K562 (cell line): ENCODE results near the gene TMED4. TPM values are rescaled to one million over a fixed set of nuclear protein-coding genes. Genes with fewer than 3 reads are reported as not detected.

ENCODE experiments used
- ARID1B ChIP-seq: fragments of 450-650 bp; IDR thresholded peaks from 2 replicates; pipeline ENCODE4 v1.6.1; 2016; ENCODE audit warnings: antibody characterized with exemption, mild to moderate bottlenecking, inconsistent platforms
- BCL6 ChIP-seq: fragments of 250-450 bp; sonication (Bioruptor Pico); IDR thresholded peaks from 2 replicates; pipeline ENCODE4 v1.4.0; 2020
- CCAR2 ChIP-seq: fragments of 200-400 bp; formaldehyde crosslinking; IDR thresholded peaks from 2 replicates; pipeline ENCODE4 v1.6.1; 2017; ENCODE audit warnings: mild to moderate bottlenecking, low read depth, low read length
- SMAD1 ChIP-seq: fragments of 150-350 bp; IDR thresholded peaks from 2 replicates; pipeline ENCODE4 v1.6.1; 2014; ENCODE audit warnings: low read length, low read depth; ENCODE audit not compliant: partially characterized antibody
- ZNF217 ChIP-seq: sonication (generic); formaldehyde crosslinking; IDR thresholded peaks from 2 replicates; pipeline ENCODE4 v1.8.0; 2022; ENCODE audit warnings: mild to moderate bottlenecking, missing genetic modification reagents
- polyA plus RNA-seq, 8 experiments: library from polyadenylated mRNA; depleted of rRNA in 4 of 8; stranded (reverse) in 5 of 8; unstranded in 3 of 8; fragments of >200 nt; fragmentation: Nextera tagmentation in 2 of 8; fragmentation: Illumina TruSeq in 1 of 8; extraction: Ambion mirVana in 2 of 8; extraction: Trizol in 1 of 8; gene quantifications; 2 replicates each; pipeline versions ENCODE4 v1.2.1 to v1.2.3, GENCODE V29; 2011 to 2014; ENCODE audit warnings: inconsistent platforms in 1 of 8, missing spikeins in 1 of 8
- total RNA-seq, 7 experiments: library from RNA; depleted of rRNA in 6 of 7; stranded (reverse); fragments of >200 nt in 6 of 7; fragmentation: Illumina TruSeq in 2 of 7; extraction: Trizol in 2 of 7; gene quantifications; 2 replicates each; pipeline versions ENCODE4 v1.2.1 to v1.2.3, GENCODE V29; 2011 to 2021; ENCODE audit warnings: low replicate concordance in 1 of 7
- TF ChIP-seq, protein P1 (sequence below), 2 experiments: fragments of 450-650 bp; IDR thresholded peaks; 2 replicates each; pipeline ENCODE4 v1.6.1; 2016; ENCODE audit warnings: mild to moderate bottlenecking in 2 of 2, borderline replicate concordance in 1 of 2, low read depth in 1 of 2, moderate library complexity in 1 of 2
- TF ChIP-seq, protein P2 (sequence below), 2 experiments: fragments of 200-800 bp in 1 of 2; sonication (Bioruptor generic) in 1 of 2; sonication (generic) in 1 of 2; formaldehyde crosslinking in 1 of 2; IDR thresholded peaks in 1 of 2; conservative IDR thresholded peaks in 1 of 2; 2 replicates each; pipeline versions ENCODE4 v1.5.0 to v1.6.1; 2016 to 2020; ENCODE audit warnings: missing compliant biosample characterization in 1 of 2, missing genetic modification characterization in 1 of 2, missing genetic modification reagents in 1 of 2
- TF ChIP-seq, protein P3 (sequence below): fragments of 450-650 bp; IDR thresholded peaks from 2 replicates; pipeline ENCODE4 v1.6.1; 2016; ENCODE audit warnings: low read depth, mild to moderate bottlenecking, moderate library complexity
- TF ChIP-seq, protein P4 (sequence below): fragments of 450-650 bp; IDR thresholded peaks from 2 replicates; pipeline ENCODE4 v1.7.1; 2018; ENCODE audit warnings: mild to moderate bottlenecking, low read depth; ENCODE audit not compliant: partially characterized antibody
- TF ChIP-seq, protein P5 (sequence below): IDR thresholded peaks from 2 replicates; pipeline ENCODE4 v1.6.1; 2016; ENCODE audit warnings: missing genetic modification characterization, missing compliant biosample characterization

Gene TMED4
- total and polyA plus RNA-seq, 9 of the 15 experiments (the other 6 are each of a cell fraction or from before 2014, with no cell fraction given), result 20.3 to 64.0 (median 42.1) TPM

DNA sequence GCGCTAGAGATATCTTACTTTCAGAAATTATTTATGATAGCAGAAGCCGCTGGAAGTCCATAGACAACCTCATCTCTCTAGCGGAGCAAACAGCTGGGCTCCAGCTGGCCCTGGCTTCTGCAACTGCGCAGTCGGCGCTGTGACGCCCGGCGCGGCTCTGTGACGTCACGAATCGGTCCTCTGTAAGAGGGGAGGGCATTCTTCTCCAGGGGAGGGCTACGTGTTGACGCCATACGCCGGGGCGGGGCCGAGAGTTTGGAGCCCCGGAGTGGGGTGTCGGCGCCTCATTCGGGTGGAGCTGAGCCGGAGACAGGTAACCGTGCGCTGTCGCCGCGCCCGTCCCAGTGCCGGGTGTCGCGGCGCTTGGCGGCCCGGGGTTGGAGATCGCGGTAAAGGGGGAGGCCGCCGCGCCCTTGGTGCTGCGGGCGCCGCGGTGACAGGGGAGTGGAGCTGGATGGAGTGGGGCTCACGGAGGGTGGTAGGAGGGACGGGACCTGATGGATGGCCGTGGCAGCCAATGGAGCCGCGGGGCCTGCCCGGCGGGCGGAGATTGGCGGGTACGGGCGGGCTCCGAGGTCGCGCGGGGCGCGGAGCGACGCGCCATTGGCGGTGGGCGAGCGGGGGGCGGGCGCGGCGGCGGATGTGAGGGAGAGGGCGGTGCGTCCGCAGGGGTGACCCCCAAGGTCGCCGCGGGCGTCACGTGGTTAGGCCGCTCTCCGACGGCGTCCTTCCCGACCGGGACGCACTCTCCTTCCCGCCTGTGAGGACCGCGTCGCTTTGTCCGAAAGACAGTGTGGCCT lies 24.5 kb upstream of the TMED4 start, which contains the start of gene OGDH (continued):
- TF ChIP-seq, protein P1, sequence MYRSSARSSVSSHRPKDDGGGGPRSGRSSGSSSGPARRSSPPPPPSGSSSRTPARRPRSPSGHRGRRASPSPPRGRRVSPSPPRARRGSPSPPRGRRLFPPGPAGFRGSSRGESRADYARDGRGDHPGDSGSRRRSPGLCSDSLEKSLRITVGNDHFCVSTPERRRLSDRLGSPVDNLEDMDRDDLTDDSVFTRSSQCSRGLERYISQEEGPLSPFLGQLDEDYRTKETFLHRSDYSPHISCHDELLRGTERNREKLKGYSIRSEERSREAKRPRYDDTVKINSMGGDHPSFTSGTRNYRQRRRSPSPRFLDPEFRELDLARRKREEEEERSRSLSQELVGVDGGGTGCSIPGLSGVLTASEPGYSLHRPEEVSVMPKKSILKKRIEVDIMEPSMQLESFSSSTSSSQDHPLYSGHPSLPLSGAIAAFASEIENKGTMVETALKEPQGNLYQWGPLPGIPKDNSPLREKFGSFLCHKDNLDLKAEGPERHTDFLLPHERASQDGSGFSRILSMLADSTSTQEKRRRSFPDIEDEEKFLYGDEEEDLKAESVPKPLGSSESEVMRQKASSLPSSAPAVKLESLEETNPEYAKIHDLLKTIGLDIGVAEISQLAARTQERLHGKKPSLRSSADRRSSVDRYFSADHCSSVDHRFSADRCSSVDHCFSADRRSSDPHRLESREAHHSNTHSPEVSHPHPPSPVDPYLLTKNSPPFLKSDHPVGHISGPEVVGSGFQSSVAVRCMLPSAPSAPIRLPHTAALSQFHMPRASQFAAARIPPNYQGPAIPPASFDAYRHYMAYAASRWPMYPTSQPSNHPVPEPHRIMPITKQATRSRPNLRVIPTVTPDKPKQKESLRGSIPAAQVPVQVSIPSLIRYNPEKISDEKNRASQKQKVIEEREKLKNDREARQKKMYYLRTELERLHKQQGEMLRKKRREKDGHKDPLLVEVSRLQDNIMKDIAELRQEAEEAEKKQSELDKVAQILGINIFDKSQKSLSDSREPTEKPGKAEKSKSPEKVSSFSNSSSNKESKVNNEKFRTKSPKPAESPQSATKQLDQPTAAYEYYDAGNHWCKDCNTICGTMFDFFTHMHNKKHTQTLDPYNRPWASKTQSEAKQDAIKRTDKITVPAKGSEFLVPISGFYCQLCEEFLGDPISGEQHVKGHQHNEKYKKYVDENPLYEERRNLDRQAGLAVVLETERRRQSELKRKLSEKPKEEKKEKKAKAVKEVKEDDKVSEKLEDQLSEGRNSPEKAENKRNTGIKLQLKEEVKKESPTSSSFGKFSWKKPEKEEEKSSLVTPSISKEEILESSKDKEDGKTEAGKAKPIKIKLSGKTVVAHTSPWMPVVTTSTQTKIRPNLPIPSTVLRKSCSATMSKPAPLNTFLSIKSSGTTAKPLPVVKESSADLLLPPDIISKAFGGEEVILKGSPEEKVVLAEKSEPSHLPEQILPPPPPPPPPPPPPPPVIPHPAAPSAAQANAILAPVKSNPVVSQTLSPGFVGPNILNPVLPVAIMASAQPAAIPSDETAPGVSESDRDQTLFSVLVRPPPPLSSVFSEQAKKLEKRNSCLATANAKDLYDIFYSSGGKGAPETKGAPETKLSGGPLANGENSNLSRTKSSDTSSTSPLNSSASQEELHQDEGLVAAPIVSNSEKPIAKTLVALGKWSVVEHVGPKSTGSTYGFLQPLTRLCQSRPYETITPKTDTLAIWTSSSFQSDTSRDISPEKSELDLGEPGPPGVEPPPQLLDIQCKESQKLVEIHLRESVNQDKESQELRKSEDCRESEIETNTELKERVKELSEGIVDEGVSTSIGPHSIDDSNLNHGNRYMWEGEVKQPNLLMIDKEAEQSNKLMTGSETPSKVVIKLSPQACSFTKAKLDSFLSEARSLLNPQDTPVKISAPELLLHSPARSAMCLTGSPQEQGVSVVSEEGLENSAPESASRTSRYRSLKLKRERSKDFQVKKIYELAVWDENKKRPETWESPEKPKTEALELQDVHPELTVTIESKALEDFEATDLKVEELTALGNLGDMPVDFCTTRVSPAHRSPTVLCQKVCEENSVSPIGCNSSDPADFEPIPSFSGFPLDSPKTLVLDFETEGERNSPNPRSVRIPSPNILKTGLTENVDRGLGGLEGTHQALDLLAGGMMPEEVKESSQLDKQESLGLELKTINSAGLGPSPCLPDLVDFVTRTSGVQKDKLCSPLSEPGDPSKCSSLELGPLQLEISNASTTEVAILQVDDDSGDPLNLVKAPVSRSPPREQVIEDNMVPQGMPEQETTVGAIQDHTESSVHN (IDR thresholded peaks at IDR 0.05; ENCODE audit: borderline replicate concordance in 1 of 2, low read depth in 1 of 2), result peak in 1 of 2 experiments; percentile 99; a peak in 2 of 4 replicates
- TF ChIP-seq, protein P2, sequence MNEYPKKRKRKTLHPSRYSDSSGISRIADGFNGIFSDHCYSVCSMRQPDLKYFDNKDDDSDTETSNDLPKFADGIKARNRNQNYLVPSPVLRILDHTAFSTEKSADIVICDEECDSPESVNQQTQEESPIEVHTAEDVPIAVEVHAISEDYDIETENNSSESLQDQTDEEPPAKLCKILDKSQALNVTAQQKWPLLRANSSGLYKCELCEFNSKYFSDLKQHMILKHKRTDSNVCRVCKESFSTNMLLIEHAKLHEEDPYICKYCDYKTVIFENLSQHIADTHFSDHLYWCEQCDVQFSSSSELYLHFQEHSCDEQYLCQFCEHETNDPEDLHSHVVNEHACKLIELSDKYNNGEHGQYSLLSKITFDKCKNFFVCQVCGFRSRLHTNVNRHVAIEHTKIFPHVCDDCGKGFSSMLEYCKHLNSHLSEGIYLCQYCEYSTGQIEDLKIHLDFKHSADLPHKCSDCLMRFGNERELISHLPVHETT (CRISPR knock-in tag; conservative IDR thresholded peaks at IDR 0.05 in 1 of 2, IDR thresholded peaks at IDR 0.05 in 1 of 2), result peak in 1 of 2 experiments; percentile 68; a peak in 2 of 4 replicates
- TF ChIP-seq, protein P3, sequence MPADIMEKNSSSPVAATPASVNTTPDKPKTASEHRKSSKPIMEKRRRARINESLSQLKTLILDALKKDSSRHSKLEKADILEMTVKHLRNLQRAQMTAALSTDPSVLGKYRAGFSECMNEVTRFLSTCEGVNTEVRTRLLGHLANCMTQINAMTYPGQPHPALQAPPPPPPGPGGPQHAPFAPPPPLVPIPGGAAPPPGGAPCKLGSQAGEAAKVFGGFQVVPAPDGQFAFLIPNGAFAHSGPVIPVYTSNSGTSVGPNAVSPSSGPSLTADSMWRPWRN, result no peak
- TF ChIP-seq, protein P4, sequence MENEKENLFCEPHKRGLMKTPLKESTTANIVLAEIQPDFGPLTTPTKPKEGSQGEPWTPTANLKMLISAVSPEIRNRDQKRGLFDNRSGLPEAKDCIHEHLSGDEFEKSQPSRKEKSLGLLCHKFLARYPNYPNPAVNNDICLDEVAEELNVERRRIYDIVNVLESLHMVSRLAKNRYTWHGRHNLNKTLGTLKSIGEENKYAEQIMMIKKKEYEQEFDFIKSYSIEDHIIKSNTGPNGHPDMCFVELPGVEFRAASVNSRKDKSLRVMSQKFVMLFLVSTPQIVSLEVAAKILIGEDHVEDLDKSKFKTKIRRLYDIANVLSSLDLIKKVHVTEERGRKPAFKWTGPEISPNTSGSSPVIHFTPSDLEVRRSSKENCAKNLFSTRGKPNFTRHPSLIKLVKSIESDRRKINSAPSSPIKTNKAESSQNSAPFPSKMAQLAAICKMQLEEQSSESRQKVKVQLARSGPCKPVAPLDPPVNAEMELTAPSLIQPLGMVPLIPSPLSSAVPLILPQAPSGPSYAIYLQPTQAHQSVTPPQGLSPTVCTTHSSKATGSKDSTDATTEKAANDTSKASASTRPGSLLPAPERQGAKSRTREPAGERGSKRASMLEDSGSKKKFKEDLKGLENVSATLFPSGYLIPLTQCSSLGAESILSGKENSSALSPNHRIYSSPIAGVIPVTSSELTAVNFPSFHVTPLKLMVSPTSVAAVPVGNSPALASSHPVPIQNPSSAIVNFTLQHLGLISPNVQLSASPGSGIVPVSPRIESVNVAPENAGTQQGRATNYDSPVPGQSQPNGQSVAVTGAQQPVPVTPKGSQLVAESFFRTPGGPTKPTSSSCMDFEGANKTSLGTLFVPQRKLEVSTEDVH, result peak; percentile 86
- TF ChIP-seq ZNF217 (no peak), CCAR2 (no peak), SMAD1 (peak; percentile 78), ARID1B (0 out of 2 replicates have a peak, but pooled peaks have one; percentile 5), BCL6 (CRISPR knock-in tag) (no peak)
- TF ChIP-seq, protein P5, sequence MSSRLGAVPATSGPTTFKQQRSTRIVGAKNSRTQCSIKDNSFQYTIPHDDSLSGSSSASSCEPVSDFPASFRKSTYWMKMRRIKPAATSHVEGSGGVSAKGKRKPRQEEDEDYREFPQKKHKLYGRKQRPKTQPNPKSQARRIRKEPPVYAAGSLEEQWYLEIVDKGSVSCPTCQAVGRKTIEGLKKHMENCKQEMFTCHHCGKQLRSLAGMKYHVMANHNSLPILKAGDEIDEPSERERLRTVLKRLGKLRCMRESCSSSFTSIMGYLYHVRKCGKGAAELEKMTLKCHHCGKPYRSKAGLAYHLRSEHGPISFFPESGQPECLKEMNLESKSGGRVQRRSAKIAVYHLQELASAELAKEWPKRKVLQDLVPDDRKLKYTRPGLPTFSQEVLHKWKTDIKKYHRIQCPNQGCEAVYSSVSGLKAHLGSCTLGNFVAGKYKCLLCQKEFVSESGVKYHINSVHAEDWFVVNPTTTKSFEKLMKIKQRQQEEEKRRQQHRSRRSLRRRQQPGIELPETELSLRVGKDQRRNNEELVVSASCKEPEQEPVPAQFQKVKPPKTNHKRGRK (tag), result no peak
